Mucosa of gallbladder (tissue), 1 donor: ENCODE measurements around the gene ZNF653. TPM values are rescaled to one million over a fixed set of nuclear protein-coding genes. Genes with fewer than 3 reads are reported as not detected.
"Not testable (repeated sequence)": the region's sequence is repeated elsewhere in the genome, so short reads cannot be mapped to it uniquely, and the experiment has no call there.

Experiments
- DNase-seq: peaks from one replicate; pipeline ENCODE4 v3.0.0-alpha.2; 2020; ENCODE audit warnings: low spot score
- total RNA-seq: library from RNA; stranded (reverse); gene quantifications from one replicate; pipeline ENCODE4 v1.2.1, GENCODE V29; 2021
- donor health status: DM: no; HTN: no; CAD: no.

The ZNF653 gene
- total RNA-seq, 1 donor from 2014 or later: 13.8 TPM

GRCh38 chr19:11456659-11457058, 49.0 kb downstream of the ZNF653 start:
- DNase-seq: no peak

GRCh38 chr19:11455233-11455554, 50.4 kb downstream of the ZNF653 start:
- not testable (repeated sequence) for DNase-seq

GRCh38 chr19:11453468-11454341, 51.9 kb downstream of the ZNF653 start:
- DNase-seq: no peak

GRCh38 chr19:11452620-11453310, 52.9 kb downstream of the ZNF653 start:
- no peak for DNase-seq

GRCh38 chr19:11451871-11452619, 53.6 kb downstream of the ZNF653 start:
- no peak for DNase-seq

- no peak for DNase-seq
Measured at GRCh38 chr19:11451327-11451870, 54.2 kb downstream of the ZNF653 start.

- DNase-seq: no peak
Measured at GRCh38 chr19:11450570-11451326, 54.9 kb downstream of the ZNF653 start.

GRCh38 chr19:11448923-11449554, 56.6 kb downstream of the ZNF653 start:
- no peak for DNase-seq

GRCh38 chr19:11448410-11448809, 57.2 kb downstream of the ZNF653 start:
- DNase-seq: no peak

GRCh38 chr19:11447347-11448262, 58.0 kb downstream of the ZNF653 start:
- DNase-seq: no peak

GRCh38 chr19:11446652-11447301, 58.9 kb downstream of the ZNF653 start:
- DNase-seq: no peak

GRCh38 chr19:11446271-11446651, 59.4 kb downstream of the ZNF653 start:
- DNase-seq: no peak

GRCh38 chr19:11445141-11445540, 60.5 kb downstream of the ZNF653 start:
- no peak for DNase-seq

- no peak for DNase-seq
Measured at GRCh38 chr19:11444059-11444458, 61.6 kb downstream of the ZNF653 start.

- DNase-seq: no peak
Measured at GRCh38 chr19:11437955-11438354, 67.7 kb downstream of the ZNF653 start.

GRCh38 chr19:11435833-11436313, 69.8 kb downstream of the ZNF653 start:
- no peak for DNase-seq

- DNase-seq: peak; percentile 100
Measured at GRCh38 chr19:11435057-11435832, 70.4 kb downstream of the ZNF653 start, which contains the start of the genes ODAD3 and PRKCSH. TSS of gene ODAD3 (minus strand) at chr19:11435121. CDS start at chr19:11435016, 105 bp downstream. TSS of gene PRKCSH (plus strand) at chr19:11435635. CDS start at chr19:11436118, 483 bp downstream.

GRCh38 chr19:11434703-11435056, 71.0 kb downstream of the ZNF653 start:
- DNase-seq: no peak
